ENCODE measurements around the gene IQCE.
A peak's percentile ranks its signal among the peaks of the same experiment; 100 is the strongest.

IQCE gene

DNA sequence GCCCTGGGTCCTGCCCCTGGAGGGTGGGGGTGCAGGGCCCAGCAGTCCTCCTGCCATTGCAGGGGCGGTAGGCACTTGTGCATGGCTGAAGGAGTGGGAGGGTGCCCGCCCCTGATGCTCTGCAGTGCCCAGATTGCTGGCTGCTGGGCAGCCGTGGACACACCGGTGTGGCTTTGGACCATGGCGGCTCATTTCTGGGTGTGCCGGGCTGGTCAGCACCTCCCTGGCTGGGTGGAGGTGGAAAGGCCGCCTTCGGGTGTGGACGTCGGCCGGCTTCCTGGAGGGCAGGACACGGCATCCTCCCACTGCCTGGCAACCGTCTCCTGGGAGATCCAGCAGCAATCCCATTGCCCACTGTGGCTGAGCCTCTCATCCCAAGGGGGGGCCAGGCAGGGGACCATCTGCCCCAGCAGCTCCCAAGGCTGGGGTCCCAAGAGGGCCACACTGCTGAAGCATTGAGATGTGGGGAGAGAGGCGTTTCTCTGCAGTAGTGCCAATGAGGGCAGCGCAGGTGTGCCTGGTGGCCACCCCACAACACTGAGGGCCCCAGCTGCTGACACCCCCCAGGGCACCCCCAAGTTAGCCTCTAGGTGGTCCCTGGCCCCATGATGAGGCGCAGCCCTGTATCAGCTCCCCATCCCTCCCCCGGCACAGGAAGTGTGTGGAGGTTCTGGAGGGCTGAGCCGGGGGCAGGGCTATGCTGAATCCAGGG is 85.9 kb downstream of the IQCE start:
- TF ChIP-seq, protein P1, sequence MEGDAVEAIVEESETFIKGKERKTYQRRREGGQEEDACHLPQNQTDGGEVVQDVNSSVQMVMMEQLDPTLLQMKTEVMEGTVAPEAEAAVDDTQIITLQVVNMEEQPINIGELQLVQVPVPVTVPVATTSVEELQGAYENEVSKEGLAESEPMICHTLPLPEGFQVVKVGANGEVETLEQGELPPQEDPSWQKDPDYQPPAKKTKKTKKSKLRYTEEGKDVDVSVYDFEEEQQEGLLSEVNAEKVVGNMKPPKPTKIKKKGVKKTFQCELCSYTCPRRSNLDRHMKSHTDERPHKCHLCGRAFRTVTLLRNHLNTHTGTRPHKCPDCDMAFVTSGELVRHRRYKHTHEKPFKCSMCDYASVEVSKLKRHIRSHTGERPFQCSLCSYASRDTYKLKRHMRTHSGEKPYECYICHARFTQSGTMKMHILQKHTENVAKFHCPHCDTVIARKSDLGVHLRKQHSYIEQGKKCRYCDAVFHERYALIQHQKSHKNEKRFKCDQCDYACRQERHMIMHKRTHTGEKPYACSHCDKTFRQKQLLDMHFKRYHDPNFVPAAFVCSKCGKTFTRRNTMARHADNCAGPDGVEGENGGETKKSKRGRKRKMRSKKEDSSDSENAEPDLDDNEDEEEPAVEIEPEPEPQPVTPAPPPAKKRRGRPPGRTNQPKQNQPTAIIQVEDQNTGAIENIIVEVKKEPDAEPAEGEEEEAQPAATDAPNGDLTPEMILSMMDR (IDR thresholded peaks at IDR 0.05; ENCODE audit: extremely low read depth, missing control alignments) = no peak
- DNase-seq (ENCODE audit: low spot score) = no peak

DNA sequence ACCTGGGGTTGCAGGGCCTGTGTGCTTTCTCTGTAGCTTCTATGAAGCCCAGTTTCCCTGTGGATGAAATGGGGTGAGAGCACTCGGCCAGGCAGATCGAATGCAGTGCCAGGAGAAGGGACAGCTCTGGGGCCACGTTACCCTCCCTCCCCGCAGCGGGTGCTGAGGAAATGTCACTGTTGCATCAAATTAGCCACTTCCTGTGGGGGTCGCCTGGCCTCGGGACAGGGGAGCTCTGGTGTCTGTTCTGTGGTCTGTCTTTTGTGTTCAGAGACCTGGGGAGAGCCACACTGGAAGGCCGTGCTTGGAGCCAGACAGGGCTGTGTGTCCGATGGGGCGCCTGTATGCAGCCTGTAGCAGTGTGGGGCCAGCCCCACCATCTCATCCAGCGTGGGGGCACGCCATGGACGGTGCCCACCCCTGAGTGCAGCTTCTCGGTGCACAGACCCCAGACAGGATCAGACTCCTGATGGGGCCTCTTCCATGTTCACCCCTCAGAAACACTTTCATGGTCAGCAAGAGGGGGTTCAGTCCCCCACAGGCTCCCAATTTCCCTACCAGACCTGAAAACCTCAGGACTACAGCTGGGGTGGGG is 86.6 kb downstream of the IQCE start:
- DNase-seq (ENCODE audit: low spot score) = peak; percentile 71

DNA sequence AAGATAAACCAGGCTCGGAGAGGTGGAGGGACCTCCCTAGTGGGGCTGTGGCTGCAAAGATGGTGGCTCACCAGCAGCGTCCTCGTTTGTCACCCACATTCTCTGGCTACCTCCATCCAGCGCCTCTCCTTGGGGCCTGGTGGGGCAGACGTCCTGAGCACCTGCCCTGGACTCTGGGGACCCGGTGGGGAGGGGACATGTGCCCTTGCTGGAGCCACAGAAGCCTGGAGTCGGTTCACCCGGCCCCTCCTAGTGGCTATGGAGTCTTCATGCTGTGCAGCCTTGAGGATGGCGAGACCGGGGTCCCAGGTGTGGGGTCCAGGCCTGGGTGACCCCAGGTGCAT is 87.5 kb downstream of the IQCE start:
- TF ChIP-seq, protein P1 (IDR thresholded peaks at IDR 0.05; ENCODE audit: extremely low read depth, missing control alignments) = no peak
- DNase-seq (ENCODE audit: low spot score) = no peak

More for the DNA sequence above, 86.6 kb downstream of the IQCE start:
- TF ChIP-seq, protein P1 (IDR thresholded peaks at IDR 0.05; ENCODE audit: extremely low read depth, missing control alignments) = no peak

DNA sequence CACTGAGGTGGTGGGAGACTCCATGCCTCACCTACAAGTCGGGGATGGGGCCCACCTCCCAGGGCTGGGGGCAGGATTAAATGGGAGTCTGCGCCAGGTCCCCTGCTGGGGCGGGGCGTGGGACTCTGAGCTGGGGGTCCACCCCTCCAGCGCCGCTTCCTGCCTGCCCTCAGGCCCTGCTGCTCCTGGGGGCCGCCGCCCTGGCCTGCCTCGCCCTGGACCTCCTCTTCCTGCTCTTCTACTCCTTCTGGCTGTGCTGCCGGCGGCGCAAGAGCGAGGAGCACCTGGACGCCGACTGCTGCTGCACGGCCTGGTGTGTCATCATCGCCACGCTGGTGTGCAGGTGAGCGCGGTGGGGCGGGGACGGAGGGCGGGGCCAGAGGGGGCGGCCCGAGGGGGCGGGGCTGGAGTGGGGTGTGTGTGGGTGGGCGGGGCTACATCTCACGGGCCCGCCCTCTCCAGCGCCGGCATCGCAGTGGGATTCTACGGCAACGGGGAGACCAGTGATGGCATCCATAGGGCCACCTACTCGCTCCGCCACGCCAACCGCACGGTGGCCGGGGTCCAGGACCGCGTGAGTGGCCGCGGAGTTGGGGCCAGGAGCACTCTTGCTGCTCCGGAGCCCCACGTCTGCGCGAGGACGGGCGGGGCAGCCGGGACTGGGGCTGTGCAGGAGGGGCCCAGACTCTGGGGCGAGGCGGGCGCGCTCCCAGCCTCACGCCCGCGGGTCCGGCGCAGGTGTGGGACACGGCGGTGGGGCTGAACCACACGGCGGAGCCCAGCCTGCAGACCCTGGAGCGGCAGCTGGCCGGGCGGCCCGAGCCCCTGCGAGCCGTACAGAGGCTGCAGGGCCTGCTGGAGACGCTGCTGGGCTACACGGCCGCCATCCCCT is 88.1 kb downstream of the IQCE start:
- TF ChIP-seq, protein P1 (IDR thresholded peaks at IDR 0.05; ENCODE audit: extremely low read depth, missing control alignments) = no peak
- DNase-seq (ENCODE audit: low spot score) = no peak

GRCh38 chr7:2647594-2648172 is 88.9 kb downstream of the IQCE start:
- TF ChIP-seq, protein P1 (IDR thresholded peaks at IDR 0.05; ENCODE audit: extremely low read depth, missing control alignments) = no peak
- no peak for DNase-seq (ENCODE audit: low spot score)

- no peak for DNase-seq (ENCODE audit: low spot score)
- TF ChIP-seq, protein P1 (IDR thresholded peaks at IDR 0.05; ENCODE audit: extremely low read depth, missing control alignments) = no peak
Observed at GRCh38 chr7:2649139-2649838, 90.5 kb downstream of the IQCE start.

All from GM20000 (cell line).